HG02885 (cell line): ENCODE results near the gene ZKSCAN3.
"Not testable (repeated sequence)": the region's sequence is repeated elsewhere in the genome, so short reads cannot be mapped to it uniquely, and the experiment has no call there.

Experiments
- ATAC-seq: cut with Tn5 transposase; IDR thresholded peaks from one replicate; pipeline ENCODE4 v1.9.1; 2021; ENCODE audit warnings: mild to moderate bottlenecking; ENCODE audit not compliant: unreplicated experiment, poor library complexity

The ZKSCAN3 gene

GRCh38 chr6:28340310-28341095, 9.2 kb upstream of the ZKSCAN3 start:
- no peak for ATAC-seq

GRCh38 chr6:28343898-28344677, 5.7 kb upstream of the ZKSCAN3 start:
- no peak for ATAC-seq

GRCh38 chr6:28345201-28345600, 4.5 kb upstream of the ZKSCAN3 start:
- no peak for ATAC-seq

GRCh38 chr6:28347119-28347518, 2.6 kb upstream of the ZKSCAN3 start:
- no peak for ATAC-seq

GRCh38 chr6:28349344-28349891, 329 bp upstream of the ZKSCAN3 start:
- ATAC-seq, result peak; percentile 20

- ATAC-seq, result no peak
Measured at GRCh38 chr6:28351087-28351486, 1.3 kb downstream of the ZKSCAN3 start.

GRCh38 chr6:28351493-28351925, 1.8 kb downstream of the ZKSCAN3 start:
- no peak for ATAC-seq

GRCh38 chr6:28353356-28353755, 3.6 kb downstream of the ZKSCAN3 start:
- ATAC-seq, result no peak

GRCh38 chr6:28353981-28354676, 4.4 kb downstream of the ZKSCAN3 start:
- no peak for ATAC-seq

GRCh38 chr6:28354688-28355554, 5.2 kb downstream of the ZKSCAN3 start:
- ATAC-seq, result no peak

- ATAC-seq, result peak; percentile 81
Measured at GRCh38 chr6:28355743-28356665, 6.3 kb downstream of the ZKSCAN3 start.

- ATAC-seq, result no peak
Measured at GRCh38 chr6:28356666-28357020, 6.9 kb downstream of the ZKSCAN3 start.

- ATAC-seq, result no peak
Measured at GRCh38 chr6:28357036-28357435, 7.3 kb downstream of the ZKSCAN3 start.

GRCh38 chr6:28359562-28359961, 9.8 kb downstream of the ZKSCAN3 start:
- not testable (repeated sequence) for ATAC-seq

GRCh38 chr6:28360961-28361360, 11.2 kb downstream of the ZKSCAN3 start:
- no peak for ATAC-seq

- not testable (repeated sequence) for ATAC-seq
Measured at GRCh38 chr6:28365590-28365989, 15.8 kb downstream of the ZKSCAN3 start.

GRCh38 chr6:28368522-28368921, 18.8 kb downstream of the ZKSCAN3 start:
- peak; percentile 86 for ATAC-seq

GRCh38 chr6:28369463-28369862, 19.7 kb downstream of the ZKSCAN3 start:
- ATAC-seq, result no peak

GRCh38 chr6:28370440-28370839, 20.7 kb downstream of the ZKSCAN3 start:
- ATAC-seq, result no peak
